Measurements from ENCODE around the gene TRAP1.
"Not testable (repeated sequence)": the region's sequence is repeated elsewhere in the genome, so short reads cannot be mapped to it uniquely, and the experiment has no call there.

The TRAP1 gene

DNA sequence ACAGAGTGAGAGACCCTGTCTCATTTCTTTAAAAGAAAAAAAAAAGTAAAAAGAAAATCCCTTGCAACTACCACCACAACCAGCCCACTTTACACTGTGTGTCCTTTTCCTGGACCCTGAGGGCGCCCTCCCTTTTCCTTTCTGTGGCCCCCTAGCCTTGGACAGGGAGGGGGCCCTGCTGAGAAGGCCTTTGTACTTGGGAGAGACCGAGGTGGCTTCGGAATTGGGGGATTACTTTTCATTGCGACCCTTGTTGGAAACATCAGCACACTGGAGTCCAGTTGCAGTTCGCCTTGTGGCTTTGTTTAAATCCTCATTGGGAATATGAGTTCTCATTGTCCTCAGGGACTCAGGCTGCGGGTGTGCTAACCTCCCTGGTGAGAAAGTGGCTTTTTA, 72.2 kb downstream of the TRAP1 start:
- no peak for DNase-seq

- DNase-seq: no peak
Measured at GRCh38 chr16:3643095-3643730, 74.1 kb downstream of the TRAP1 start.

DNA sequence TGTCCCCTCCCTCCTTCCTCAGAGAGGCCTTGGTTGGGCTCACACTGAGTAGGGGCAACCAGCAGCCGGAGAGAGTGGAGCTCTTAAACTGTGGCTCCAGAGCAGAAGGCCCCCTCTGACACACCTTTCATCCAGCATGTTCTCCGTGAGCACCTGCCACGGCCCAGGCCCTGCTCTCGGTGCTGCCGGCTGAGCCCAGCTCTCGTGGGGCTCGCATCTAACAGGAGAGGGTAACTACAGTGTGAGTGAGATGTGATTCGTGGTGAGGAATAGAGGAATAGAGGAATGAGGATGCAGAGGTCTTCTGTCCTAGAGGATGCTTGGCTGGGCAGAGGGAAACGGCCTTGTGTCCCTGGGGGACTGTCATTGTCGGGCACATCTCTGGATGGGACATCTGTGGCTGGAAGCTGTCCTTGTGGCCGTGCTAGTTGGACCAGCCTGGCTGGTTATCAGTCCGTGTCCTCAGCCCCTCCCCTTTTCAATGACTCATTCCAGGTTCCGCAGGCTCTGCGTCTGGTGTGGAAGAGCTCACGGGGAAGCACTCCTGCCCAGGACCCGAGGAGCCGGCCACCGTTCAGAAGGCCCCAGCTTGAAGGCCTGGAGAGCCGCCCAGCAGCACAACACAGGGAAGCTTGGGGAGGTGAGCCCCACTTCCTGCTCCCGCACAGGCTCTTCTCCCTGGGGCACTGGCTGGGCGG, 74.8 kb downstream of the TRAP1 start:
- DNase-seq: no peak

DNA sequence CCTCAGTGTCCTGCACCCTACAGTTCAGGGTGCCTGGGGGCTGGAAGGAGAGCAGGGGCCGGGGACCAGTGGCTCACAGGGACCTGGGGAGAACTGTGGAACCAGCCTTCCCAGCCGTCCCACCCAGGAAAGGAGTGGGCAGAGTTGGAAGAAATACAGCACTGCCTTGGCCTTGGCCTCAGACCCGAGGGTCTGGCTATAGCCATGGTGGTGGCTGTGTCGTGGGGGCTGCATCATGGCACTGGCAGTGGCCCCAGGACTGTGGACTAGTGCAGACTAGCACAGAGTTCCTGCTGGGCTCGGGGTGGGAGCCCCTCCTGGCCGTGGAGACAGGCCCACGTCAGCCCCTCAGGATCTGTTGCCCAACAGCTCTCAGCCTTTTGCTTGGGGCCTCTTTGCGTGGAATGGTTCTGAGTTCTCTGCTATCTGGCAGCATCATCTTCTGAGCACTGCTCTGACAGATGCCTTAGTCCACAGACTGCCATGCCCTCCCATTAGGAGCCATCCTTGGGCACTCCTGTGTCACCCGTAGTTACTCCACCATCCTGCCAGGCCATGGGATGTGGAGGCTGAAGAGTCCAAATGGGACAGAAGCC, 75.4 kb downstream of the TRAP1 start:
- no peak for DNase-seq

DNA sequence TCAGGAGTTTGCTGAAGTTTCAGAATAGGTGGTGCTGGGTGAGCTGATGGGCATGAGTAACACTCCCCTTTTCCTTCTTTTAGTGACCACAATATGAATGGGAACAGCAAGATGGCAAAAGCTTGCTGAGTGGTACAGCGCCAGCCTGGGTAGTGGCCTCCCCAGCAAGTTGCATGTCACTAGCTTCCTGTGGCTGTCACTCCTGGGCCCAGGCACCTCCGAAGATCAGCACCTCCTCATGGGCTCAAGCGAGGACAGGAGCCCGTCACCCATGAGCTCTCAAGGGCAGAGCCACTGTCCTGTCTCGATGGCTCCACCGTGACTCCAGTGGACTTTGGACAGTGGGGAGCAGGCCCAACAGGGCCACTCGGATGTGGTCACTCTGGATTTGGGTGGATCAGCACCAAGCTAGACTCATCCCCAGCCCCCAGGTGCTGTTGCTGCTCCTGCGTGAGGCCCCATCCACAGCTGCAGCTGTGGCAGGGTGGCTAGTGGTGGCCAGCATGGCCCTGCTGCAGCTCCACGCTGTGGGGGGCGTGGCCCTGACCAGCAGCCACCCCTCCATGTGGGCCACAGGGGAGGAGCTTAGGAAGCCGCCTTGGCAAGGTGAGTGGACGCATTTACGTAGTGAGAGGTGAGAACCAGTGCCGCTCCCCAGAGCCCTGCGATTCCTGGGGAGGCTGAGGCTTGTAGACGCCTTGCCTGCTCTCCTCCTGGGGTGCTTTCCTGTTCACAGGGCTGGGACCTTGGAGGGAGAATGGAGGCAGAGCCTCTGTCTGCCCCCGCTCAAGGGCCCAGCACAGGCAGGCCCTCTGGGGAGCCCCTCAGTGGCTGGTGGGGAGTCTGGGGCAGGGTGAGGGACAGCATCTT, 76.5 kb downstream of the TRAP1 start:
- no peak for DNase-seq

DNA sequence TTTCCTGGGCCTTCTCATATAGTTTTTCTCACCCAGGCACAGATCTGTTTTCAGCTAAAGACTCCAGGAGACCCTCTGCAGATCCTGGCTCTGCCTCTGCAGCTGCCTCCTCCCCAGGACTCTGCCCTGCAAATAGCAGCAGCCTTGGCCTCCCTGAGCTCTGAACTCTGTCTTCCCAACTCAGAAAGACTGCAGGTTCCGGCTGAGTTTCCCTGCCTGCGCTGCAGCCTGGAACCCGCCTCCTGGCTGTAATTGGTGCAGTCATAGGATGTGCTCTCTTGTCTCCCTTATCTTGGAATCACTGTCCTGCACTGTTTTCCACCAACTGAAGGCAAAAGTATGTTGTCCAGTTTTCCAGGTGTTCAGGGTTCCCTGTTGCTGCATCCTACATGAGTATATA, 77.1 kb downstream of the TRAP1 start:
- no peak for DNase-seq

GRCh38 chr16:3638916-3639644, 78.2 kb downstream of the TRAP1 start:
- DNase-seq: no peak

DNA sequence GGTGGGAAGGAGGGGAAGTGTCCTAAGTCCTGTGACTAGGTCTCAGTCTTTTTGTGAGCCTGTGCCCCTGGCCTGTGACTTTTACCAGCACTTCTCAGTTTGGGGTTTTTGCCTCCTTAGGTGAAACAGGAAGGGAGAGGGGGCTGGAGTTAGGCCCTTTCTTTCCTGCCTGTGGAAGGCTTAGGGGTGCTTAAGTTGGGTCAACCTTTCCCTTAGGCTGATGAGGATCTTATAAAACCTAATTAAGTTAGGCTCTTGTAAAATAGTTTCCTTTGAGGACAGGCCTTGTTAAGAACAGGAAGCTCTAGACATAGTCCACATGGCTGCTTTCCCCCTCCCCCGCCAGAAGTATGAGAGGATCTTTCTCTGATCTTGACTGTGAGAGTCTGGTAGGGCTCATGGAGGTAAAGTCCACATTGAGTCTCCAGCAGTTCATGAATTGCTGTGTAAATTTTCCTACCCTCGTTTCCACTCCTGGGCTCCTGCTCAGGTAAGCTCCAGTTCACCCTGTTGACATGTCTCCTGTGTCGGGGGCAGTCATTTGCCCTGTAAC, 79.9 kb downstream of the TRAP1 start:
- DNase-seq: no peak

DNA sequence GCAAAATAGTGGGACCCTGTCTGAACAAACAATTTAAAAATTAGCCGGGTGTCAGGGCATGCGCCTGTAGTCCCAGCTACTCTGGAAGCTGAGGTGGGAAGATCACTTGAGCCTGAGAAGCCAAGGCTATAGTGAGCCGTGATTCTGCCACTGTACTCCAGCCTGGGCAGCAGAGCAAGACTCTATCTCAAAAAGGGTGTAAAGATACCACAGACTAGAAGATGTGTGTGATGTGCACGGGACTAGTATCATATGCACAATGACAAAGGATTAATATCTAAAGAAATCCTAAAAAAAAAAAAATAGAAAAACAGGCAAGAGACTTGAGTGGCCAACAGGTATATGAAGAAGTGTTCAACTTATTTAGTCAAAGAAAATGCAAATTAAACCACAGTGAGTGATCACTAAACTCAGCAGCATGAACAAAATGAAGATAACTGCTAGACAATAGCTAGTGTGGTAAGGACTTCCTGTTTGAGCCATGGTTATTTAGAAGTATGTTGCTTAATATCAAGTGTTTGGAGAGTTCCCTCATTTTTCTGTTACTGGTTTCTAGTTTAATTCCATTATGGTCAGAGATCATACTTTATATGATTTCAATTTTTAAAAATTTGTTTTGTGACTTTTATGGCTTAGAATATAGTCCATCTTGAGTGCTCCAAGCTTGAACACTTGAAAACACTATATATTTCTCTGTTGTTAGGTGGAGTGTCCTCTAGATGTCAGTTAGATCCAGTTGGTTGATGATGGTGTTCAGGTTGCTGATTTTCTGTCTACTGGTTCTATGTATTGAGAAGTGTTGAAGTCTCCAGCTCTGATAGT, 91.2 kb downstream of the TRAP1 start:
- no peak for DNase-seq

- DNase-seq: no peak
Measured at GRCh38 chr16:3625331-3625730, 92.0 kb downstream of the TRAP1 start.

DNA sequence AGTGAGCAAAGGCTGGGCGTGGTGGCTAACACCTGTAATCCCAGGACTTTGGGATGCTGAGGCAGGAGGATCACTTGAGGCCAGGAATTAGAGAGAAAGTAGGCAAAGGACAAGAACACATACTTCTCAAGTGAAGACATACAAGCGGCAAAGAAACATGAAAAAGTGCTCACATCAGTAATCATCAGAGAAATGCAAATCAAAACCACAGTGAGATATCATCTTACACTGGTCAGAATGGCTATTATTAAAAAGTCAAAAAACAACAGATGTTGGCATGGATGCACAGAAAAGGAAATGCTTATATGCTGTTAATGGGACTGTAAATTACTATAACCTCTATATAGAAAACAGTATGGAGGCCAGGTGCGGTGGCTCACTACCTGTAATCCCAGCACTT, 93.7 kb downstream of the TRAP1 start:
- no peak for DNase-seq

DNA sequence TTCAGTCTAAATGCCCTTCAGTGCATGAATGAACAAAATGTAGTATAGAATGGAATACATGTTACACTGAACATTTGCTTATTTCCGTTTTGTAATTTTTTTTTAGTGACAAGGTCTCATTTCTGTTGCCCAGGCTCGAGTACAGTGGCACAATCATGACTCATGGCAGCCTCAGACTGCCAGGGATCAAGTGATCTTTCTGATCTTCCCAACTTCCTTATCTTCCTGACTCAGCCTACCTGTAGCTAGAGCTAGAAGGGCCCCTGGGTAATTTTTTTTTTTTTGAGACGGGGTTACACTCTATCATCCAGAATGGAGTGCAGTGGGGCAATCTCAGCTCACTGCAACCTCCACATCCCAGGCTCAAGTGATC, 98.6 kb downstream of the TRAP1 start:
- no peak for DNase-seq

- DNase-seq: no peak
Measured at GRCh38 chr16:3612510-3613466, 104.5 kb downstream of the TRAP1 start.

DNA sequence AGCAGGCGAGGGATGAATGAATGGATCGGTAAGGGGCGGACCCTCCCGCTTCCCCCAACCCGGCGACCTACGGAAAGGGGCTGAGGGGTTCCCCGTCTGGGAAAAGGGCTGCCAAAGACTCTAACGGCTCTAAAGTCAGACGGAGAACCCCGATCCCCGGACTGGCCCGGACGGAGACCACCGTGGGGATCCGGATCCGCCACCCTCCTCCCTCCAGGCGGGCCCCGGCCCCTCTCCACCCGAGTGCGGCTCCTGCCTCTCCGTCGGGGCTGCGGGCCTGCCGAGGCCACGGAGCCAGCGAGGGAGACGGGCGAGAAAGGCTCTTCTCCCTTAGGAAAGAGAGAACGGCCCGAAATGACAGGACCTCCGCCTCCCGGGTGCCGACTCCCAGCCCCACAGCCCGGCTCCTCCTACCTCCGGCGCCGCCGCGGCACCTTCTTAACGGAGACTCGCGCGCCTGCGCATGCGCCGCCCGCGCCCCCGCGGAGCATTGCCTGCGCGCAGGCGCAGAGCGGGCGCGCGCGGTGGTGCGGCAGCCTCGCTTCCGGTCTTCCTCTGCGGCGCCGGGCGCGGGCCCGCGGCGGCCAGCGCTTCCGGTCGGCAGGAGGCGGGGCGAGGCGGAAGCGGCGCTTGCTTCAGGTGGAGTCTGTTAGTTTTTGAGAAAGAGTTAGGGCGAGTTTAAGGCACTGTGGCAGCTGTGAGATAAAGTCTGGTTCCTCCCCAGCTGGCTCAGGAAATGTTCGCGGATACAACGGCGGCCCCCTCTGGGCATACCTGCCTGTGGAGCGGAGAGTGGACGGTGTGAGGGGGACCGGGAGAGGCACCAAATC, 106.0 kb downstream of the TRAP1 start, which contains the start of gene SLX4:
Gene SLX4 (minus strand): TSS at position 461 of the 830 bp plus-strand sequence. CDS start 2,642 bp downstream, outside the sequence.
- DNase-seq: peak; percentile 75

DNA sequence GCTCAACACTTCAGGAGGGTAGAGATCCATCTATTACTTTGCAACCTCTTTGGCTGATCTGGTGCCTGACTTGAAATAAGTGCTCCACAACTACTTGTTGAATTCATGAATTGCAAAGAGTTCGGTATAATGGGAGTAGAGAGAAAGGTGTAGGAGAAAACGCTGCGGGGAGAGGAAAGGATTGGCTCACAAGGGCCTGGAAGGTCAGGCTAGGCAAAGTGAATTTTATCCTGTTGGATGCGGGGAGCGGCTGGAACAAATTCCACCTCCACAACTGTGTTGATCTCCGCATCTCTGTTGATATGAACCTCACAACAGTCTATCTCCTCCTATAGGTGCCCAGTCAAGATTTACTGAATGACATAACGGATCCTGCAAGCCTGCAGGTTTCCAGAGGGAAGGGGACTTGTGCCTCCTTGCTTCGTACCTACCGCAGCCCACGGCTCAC, 106.6 kb downstream of the TRAP1 start:
- no peak for DNase-seq

DNA sequence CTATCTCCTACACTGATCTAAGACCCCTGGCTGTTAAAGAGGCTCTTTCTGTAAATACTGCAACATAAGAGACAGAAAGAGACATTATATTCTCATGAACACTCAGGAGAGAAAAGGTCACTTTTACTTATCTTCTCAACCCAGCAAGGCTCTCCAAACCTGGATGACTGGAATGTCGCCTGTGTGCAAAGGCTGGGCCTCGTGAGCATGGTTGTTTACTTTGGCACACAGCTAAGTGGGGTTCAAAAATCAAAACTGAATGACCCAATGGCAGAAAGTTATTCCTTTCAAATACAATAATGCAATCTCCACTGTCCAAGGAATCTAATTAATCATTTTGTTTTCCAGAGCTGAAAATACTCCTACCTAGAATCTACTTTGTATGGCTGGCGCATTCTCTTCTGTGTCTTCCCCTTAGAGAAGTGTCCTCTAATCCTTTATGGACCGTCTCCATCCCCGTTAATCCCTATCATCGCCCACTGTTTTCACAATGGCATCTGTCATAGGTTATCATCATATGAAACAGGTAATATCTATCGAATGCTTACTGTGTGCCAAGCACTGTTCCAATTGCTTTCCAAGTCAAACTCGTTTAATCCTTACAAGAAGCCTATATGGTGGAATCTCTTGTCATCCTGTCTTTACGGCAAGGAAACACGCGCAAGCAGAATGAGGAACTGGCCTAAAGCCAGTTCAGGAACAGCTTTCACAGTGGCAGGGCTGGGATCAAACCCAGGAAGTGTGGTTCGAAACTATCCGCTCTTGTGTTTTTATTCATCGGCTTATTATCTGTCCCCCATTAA, 107.2 kb downstream of the TRAP1 start:
- no peak for DNase-seq

DNA sequence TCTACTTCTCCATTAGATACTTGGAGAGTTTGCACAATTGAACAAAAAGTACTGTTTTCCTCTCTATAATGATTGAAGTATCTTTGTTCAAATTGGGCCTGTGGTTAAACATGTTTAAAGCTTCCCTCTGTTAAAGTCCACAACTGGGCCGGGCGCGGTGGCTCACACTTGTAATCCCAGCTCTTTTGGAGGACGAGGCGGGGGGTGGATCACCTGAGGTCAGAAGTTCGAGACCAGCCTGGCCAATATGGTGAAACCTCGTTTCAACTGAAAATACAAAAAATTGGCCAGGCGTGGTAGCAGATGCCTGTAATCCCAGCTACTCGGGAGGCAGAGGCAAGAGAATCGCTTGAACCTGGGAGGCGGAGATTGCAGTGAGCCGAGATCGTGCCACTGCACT, 108.3 kb downstream of the TRAP1 start:
- DNase-seq: not testable (repeated sequence)

DNA sequence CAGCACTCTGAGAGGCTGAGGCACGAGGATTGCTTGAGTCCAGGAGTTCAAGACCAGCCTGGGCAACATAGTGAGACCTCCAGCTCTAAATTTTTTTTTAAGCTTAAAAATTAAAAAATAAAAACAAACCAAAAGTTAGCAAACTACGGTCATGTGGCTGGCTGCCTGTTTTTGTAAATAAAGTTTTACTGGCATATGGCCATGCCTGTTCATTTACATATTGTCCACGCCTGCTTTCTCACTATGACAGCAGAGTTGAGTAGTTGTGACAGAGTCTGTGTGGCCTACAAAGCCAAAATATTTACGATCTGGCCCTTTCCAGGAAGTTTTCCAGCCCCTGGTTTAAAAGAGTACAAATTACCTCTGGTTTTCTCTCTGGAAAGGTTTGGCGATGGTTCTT, 109.3 kb downstream of the TRAP1 start:
- no peak for DNase-seq
